ENCODE results near the gene THOC3.
A peak's percentile ranks its signal among the peaks of the same experiment; 100 is the strongest.
"Not testable (repeated sequence)": the region's sequence is repeated elsewhere in the genome, so short reads cannot be mapped to it uniquely, and the experiment has no call there.

THOC3 gene, protein sequence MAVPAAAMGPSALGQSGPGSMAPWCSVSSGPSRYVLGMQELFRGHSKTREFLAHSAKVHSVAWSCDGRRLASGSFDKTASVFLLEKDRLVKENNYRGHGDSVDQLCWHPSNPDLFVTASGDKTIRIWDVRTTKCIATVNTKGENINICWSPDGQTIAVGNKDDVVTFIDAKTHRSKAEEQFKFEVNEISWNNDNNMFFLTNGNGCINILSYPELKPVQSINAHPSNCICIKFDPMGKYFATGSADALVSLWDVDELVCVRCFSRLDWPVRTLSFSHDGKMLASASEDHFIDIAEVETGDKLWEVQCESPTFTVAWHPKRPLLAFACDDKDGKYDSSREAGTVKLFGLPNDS

DNA sequence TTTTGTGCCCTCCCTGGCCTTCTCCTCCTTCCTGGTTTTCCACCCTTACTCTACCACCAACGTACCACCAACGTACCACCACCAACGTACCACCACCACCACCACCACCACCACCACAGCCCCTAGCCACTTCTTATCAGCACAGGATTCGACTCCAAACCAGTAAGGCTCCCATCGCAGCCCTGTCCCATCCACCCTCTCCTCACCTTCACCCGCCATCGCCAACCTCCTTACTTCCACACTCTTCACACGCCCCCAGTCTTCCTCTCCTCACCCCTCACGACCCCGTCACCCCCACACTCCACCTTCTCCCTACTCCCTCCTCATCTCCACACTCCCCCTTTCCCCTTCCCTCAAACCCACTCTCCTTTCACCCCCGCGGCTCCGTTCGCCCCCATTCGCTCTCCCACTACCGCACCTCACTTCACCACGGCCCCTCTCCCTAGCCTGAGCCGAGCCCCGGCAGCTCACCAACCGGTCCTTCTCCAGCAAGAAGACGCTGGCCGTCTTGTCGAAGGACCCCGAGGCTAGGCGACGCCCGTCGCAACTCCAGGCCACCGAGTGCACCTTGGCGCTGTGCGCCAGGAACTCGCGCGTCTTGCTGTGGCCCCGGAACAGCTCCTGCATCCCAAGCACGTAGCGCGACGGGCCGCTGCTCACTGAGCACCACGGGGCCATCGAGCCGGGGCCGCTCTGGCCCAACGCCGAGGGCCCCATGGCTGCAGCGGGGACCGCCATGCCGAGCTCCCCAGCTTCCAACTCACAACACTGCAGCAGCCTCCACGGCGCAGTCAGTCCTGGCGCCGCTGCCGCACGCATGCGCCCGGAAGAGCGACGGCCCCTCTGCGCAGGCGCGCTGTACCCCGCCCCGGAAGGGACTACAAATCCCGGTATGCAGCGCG is at the start of gene THOC3:
Gene THOC3 (minus strand): TSS at position 845 of the 902 bp plus-strand sequence. CDS start 107 bp downstream, at position 738.
- not testable (repeated sequence) for DNase-seq (ENCODE audit: extremely low spot score, insufficient read length, low read depth)
- peak; percentile 91 for FAIRE-seq

DNA sequence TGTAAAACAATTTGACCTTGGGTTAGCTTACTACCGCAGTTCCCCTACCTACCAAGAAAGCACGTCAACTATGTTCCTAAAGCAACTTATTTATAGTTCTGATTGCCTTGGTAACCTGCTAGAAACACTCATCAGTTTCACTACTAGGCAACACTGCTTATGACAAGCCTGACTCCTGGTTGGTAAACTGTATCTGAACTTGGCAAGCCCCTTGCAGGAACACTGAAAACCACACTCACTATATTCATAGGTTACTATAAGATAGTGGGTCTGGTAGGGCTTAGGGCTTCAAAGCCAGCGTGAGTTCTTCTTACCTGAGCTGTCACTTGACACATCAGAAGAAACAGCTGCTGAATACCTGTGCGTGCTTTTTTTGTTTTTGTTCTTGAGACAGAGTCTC is 49.2 kb upstream of the THOC3 start:
- DNase-seq (ENCODE audit: extremely low spot score, insufficient read length, low read depth); FAIRE-seq: not testable (repeated sequence)

DNA sequence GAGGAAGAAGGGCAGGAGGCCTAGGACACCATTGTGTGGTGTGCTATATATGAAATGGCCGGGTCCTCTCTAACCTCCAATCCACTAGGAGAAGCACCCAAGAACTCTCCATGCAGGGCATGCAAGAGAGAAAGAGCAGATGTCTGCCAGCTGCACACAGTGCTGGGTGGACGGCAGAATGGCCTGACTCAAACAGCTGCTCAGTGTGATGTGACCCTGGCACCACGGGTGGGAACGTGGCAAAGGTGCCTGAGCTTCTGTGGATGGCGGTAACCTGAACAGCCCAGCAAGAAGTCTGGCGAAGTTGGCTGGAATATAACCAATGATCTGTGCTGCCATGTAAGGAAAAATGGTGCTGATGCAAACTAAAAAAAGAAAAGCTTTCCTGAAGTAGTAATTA is 46.2 kb upstream of the THOC3 start:
- not testable (repeated sequence) for DNase-seq (ENCODE audit: extremely low spot score, insufficient read length, low read depth); FAIRE-seq

DNA sequence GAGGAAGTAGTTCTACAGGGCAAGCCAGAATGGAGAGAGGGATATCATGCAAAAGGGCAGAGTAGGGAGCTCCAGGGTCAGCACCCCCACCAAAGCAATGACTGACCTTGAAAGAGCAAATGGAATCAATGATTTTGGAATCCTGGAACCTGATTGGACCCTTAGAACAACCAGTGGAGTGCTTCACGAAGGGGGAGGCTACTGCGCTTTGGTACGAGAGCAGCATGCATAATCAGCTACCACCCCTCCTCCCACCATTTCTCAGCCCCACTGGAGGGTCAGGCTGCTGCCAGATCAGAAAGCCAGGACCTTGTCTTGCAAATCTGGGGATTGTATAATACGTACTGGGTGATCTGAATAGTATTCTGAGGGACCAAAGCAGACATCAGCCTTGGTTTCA is 43.0 kb upstream of the THOC3 start:
- FAIRE-seq; DNase-seq (ENCODE audit: extremely low spot score, insufficient read length, low read depth): not testable (repeated sequence)

DNA sequence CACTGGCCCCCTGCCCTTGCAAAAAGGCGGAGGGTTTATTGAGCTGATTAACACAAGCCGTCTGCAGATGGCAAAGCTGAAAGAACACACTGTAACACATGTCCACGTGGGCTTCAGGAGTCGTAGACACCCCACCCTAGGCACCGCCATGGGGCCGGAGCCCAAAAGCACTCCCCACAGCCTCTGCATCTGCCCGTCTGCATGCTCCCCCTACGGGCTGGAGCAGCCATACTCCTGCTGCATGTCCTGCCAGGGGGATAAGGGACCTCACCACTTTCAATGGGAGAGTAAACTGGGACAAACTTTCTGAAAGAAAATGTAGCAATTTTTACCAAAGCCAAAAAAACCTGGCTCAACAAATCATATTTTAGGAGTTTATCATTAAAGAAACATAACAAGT is 42.1 kb upstream of the THOC3 start:
- DNase-seq (ENCODE audit: extremely low spot score, insufficient read length, low read depth); FAIRE-seq: not testable (repeated sequence)

DNA sequence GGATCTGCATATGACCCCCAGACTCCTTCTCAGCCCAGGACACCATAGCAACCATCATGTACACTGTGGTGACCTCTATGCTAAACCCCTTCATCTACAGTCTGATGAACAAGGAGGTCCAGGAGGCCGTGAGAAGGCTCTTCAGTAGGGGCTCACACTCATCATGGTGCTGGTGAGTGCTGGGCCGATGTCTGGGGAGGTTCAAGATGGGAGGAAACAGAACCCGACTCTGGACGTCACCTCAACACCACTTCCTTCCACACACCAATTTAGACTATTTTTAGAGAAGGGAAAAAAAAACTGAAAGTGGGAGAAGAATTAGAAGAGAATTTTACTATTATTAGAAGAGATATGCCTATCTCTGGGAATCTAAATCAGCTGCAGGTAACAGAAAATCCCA is 39.1 kb upstream of the THOC3 start:
- DNase-seq (ENCODE audit: extremely low spot score, insufficient read length, low read depth), result not testable (repeated sequence)
- peak; percentile 57 for FAIRE-seq

DNA sequence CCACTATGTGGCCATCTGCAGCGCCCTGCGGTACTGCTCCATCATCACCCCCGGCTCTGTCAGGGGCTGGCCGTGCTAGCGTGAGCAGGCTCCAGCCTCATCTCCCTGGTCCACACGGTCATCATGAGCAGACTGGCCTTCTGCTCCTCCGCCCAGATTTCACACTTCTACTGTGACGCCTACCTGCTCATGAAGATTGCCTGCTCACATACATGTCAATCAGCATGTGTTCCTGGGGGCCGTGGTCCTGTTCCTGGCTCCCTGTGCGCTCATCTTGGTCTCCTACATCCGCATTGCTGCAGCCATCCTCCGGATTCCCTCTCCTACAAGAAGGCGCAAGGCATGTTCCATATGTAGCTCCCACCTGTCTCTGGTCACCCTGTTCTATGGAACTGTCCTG is 38.7 kb upstream of the THOC3 start:
- not testable (repeated sequence) for FAIRE-seq; DNase-seq (ENCODE audit: extremely low spot score, insufficient read length, low read depth)

DNA sequence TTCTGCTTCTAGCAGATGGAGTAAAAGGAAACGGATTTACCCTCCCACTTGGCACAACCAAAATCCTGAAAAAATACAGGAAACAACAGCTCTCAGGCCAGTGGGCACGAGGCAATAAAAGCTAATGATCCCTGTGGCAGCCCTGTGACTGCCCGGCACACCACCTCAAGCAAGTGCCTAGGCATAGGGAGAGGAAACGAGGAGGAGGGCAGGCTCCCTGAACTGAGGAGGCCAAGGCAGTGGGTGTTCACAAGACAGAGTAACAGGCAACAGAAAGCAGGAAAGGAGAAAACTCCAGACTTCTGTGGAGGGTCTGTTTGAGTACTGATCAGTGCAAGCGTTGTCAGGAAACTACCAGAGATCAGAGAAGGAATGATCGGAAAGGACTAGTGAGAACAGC is 29.9 kb upstream of the THOC3 start:
- FAIRE-seq; DNase-seq (ENCODE audit: extremely low spot score, insufficient read length, low read depth): not testable (repeated sequence)

DNA sequence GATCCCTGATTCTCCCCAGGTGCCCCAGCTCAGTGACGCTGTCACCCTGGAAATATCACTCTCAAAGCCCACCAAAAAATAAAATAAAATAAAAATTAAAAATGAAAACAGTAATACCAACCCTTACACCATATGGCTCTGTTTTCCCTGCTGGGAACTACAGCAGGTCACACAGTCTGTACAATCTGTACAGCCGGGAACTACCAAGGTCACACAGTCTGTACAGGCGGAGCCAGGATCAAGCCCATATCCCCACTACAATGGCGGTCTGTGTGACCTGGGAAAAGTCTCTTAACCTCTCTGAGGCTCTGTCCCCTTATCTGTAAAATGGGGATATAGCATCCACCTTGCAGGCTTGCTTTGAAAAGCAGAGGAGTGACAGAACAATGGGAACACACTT is 29.4 kb upstream of the THOC3 start:
- not testable (repeated sequence) for FAIRE-seq; DNase-seq (ENCODE audit: extremely low spot score, insufficient read length, low read depth)

DNA sequence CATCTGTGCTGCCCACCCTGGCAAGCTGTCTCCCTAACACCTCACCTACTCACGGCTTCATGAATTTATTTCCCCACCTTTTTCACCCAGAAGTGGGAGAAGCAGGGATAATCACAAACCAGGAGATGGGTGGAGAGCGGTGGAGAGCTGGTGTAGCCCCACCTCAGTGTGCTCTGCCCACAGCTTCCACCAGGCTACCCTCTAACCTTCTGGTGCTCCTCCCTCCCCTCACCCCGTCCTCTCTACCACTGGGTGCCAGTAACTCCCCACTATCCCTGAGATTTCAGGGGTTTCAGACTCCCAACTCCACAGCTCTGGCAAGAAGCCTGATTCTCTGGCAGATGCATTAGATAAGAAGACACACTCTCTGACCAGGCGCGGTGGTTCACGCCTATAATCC is 28.7 kb upstream of the THOC3 start:
- not testable (repeated sequence) for FAIRE-seq; DNase-seq (ENCODE audit: extremely low spot score, insufficient read length, low read depth)

DNA sequence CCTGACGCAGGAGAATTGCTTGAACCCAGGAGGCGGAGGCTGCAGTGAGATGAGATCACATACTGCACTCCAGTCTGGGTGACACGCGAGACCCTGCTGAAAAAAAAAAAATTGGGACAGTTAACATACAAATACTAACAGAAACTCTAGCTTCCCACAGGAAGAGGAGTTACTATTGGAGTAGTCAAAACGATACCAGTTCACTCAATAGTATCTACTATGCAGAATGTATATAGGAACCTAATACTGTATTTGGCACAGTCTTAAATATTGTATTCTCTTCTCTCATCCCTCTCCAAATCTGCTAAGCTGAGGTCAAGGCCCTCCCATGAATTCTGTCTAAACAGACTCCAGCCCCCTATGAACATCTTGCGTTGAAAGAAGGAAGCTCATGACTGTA is 27.4 kb upstream of the THOC3 start:
- FAIRE-seq; DNase-seq (ENCODE audit: extremely low spot score, insufficient read length, low read depth): not testable (repeated sequence)

DNA sequence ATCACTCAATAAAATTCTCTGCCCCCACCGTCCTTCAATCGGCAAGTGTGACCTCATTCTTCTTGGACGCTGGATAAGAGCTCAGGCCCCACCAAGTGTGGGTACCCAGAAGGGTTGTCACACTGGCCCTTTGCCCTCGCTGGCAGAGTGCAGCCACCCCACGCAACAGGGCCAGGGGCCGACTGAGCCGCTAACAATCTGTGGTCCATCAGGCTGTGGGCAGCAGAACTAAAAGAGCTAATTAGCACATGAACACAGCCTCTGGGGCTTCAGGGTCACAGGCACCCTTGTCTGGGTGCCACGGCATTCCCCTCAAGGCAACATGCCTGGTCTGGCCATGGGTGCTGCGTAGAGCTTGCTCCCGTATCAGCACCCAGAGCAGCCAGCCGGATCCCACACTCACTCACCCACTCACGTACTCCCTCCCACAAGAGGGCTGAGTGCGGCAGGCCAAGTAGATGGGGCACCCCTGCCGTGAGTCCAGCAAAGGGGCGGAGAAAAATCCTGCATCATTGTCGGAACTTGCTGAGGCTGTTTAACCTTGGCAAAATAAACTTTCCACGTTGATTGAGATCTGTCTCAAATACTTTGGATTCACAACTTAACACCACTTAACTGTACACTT is 11.4 kb upstream of the THOC3 start:
- not testable (repeated sequence) for DNase-seq (ENCODE audit: extremely low spot score, insufficient read length, low read depth)
- FAIRE-seq, result peak; percentile 9

DNA sequence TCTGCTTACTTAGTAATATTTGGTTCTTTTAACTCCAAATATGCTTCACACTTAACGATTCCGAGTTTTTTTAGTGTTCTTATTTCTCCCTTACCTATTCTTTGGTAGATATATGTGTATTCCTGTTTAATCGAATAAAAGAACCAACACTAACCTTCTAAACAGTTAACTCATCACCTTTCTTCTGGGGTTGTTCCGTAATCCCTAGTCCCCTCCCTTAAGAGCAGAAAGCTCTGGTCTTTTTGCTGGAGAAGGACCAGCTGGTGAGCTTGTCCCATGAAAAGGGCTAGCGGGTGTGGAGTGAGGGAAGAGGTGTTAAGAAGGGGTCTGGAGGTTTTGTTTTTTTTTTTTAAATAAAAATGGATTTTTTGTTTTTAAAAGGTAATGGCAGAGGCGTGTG is 266 bp upstream of the THOC3 start:
- DNase-seq (ENCODE audit: extremely low spot score, insufficient read length, low read depth); FAIRE-seq: not testable (repeated sequence)

DNA sequence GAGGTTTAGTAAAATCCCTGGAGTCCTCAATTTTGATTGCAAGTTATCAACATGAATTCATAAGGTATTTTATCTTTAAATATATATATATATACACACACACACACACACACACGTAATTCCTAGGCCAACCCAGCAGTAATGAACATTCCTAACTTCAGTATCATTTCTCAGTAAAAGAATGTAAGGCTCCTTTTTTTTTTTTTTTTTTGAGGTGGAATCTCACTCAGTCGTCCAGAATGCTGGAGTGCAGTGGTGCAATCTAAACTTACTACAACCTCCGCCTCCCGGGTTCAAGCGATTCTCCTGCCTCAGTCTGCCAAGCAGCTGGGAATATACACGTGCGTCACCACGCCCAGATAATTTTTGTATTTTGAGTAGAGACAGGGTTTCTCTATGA is 5.8 kb downstream of the THOC3 start:
- not testable (repeated sequence) for FAIRE-seq; DNase-seq (ENCODE audit: extremely low spot score, insufficient read length, low read depth)

DNA sequence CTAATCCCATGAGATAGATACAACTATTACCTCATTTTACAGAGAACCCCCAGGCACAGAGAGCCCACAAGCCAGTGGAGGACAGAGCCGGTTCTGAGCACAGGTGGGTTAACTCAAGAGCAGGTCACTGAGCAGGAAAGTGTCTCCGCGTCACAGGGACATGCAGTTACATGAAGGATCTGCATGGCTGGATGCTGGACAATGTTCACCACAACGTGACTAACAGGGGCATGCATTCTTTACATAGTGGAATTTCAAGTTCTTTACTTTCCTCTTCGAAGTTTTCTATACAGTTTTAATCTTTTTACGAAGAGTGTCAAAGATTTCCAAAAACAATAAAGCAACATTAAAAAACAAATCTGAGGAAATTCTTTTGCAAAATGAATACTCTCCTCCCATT is 7.9 kb downstream of the THOC3 start:
- FAIRE-seq; DNase-seq (ENCODE audit: extremely low spot score, insufficient read length, low read depth): not testable (repeated sequence)

DNA sequence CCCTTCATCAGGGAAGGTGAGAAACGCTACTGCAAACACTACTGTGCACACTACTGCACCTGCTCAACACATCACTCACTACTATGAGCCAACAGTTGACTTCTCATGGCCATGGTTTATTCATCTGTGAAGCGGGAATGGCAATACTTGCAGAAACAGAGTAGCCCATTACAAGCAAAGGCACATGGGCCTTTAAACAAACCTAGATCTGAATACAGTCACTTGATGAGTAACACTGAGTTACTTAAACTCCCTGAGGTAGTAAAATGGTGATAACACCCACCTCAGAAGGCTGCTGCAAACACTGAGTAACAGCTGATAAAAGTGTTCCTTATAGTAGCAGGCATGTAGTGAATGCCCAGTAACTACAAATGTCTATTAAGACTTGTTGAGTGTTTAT is 9.6 kb downstream of the THOC3 start:
- FAIRE-seq; DNase-seq (ENCODE audit: extremely low spot score, insufficient read length, low read depth): not testable (repeated sequence)

DNA sequence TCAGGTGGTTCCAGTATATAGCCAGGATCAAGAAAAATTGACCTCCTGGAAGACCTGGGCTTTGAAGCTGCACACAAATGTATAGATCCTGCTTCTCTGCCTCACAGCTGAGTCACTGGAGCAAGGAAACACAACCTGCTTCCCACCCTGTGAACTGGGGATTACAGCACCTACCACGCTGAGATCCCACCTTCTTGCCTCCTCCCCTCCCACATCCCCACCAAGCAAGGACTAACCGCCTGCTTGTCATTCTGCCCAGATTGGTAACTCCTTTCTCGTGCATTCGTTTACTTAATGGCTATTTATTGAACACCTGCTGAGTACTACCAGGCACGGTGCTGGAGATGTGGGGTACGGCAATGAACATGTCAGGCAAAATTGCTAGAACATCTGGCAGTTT is 14.0 kb downstream of the THOC3 start:
- not testable (repeated sequence) for DNase-seq (ENCODE audit: extremely low spot score, insufficient read length, low read depth); FAIRE-seq

DNA sequence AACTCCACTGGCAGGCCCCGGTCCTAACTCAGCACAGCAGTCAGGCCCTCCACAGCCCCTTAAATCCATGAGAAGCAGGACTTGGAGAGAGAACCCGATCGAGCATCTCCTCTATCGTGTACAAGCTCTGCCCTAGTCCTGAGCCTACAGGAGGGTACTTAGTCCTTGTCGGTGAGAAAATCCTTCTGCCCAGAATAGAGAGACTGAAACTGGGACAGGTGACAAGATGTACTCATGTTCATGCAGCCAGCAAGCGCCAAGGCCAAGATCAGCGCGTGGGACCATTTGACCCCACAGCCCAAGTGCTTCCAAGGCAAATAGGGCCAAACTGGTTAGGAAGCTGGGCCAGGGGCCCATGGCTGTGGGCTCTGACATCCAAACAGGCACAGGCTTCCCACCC is 15.3 kb downstream of the THOC3 start:
- DNase-seq (ENCODE audit: extremely low spot score, insufficient read length, low read depth); FAIRE-seq: not testable (repeated sequence)

DNA sequence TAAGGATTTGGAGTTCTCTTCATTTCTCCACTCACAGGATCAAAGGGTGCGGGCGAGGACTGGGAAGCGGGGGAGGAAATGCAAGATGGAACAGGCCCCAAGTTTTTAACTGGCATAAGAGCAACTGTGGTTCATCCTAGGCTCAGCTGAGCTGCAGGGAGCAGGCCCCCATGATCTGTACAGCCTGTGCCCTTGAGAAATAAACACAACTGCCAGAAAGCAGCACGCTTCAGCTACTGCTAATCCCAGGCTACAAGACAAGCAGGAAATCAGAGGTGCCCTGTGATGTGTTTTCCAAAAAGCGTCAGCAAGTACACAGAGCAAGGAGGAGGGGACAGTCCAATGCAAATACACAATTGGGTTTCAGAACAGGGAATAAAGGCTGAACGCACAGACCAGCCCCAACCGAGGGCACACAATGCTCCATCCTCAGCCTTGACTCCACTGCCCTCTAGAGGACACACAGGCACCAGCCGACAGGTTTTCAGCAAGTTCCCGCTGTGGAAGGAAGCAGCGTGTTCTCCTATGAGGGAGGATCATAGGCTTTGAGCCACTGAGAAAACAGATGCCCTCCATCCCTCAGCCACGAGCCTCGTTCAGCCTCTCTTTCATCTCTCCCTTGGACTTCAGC is 16.7 kb downstream of the THOC3 start:
- DNase-seq (ENCODE audit: extremely low spot score, insufficient read length, low read depth), result not testable (repeated sequence)
- peak; percentile 73 for FAIRE-seq

All from GM18507 (cell line).